Keratinocyte (primary cell): ENCODE measurements around the gene UGT3A1.
A peak's percentile ranks its signal among the peaks of the same experiment; 100 is the strongest.

Source experiments
- CTCF ChIP-seq, 3 experiments: IDR thresholded peaks in 1 of 3; conservative IDR thresholded peaks in 1 of 3; optimal IDR thresholded peaks in 1 of 3; 2 replicates in 2 of 3; 3 replicates in 1 of 3; pipeline versions ENCODE3 to v1.5.1; 2011; ENCODE audit warnings: low read length in 3 of 3, mild to moderate bottlenecking in 3 of 3, moderate library complexity in 2 of 3, control low read depth in 1 of 3, inconsistent platforms in 1 of 3; ENCODE audit not compliant: insufficient read depth in 2 of 3; ENCODE audit errors: extremely low read depth in 1 of 3
- EZH2 ChIP-seq: IDR thresholded peaks from one replicate; pipeline ENCODE4 v1.6.1; 2012; ENCODE audit warnings: inconsistent platforms, mild to moderate bottlenecking, low read length, moderate library complexity

- TF ChIP-seq CTCF (optimal IDR thresholded peaks at IDR 0.05 in 1 of 3, IDR thresholded peaks at IDR 0.05 in 1 of 3, conservative IDR thresholded peaks at IDR 0.05 in 1 of 3; ENCODE audit: extremely low read depth in 1 of 3, insufficient read depth in 2 of 3, low read length in 3 of 3) (peak in 1 of 3 experiments; percentile 9), EZH2 (no peak)
Observed at GRCh38 chr5:35921930-35922329, 69.3 kb downstream of the UGT3A1 start.
